GM19193 (cell line): ENCODE data around the gene SNAP25.

Experiments used
- POLR2A ChIP-seq: IDR thresholded peaks from 4 replicates; pipeline ENCODE4 v1.6.1; 2011; ENCODE audit not compliant: insufficient read depth, insufficient read length; ENCODE audit errors: extremely low read depth

The SNAP25 gene

GRCh38 chr20:10200330-10200729 lies 18.3 kb upstream of the SNAP25 start:
- no peak for TF ChIP-seq POLR2A

- no peak for TF ChIP-seq POLR2A
These were observed 17.2 kb upstream of the SNAP25 start for GRCh38 chr20:10201321-10201870.

- no peak for TF ChIP-seq POLR2A
These were observed 9.5 kb upstream of the SNAP25 start for GRCh38 chr20:10209091-10209490.

GRCh38 chr20:10213526-10213925 lies 5.1 kb upstream of the SNAP25 start:
- TF ChIP-seq POLR2A: no peak

- no peak for TF ChIP-seq POLR2A
These were observed 2.4 kb upstream of the SNAP25 start for GRCh38 chr20:10216146-10216791.

GRCh38 chr20:10217721-10218410 lies 764 bp upstream of the SNAP25 start:
- TF ChIP-seq POLR2A: no peak

GRCh38 chr20:10219452-10219791 lies 792 bp downstream of the SNAP25 start:
- TF ChIP-seq POLR2A: no peak

GRCh38 chr20:10219993-10220750 lies 1.5 kb downstream of the SNAP25 start:
- TF ChIP-seq POLR2A: no peak

- TF ChIP-seq POLR2A: no peak
These were observed 2.4 kb downstream of the SNAP25 start for GRCh38 chr20:10221021-10221420.

GRCh38 chr20:10225439-10226060 lies 6.9 kb downstream of the SNAP25 start:
- no peak for TF ChIP-seq POLR2A

- TF ChIP-seq POLR2A: no peak
These were observed 9.7 kb downstream of the SNAP25 start for GRCh38 chr20:10228330-10228729.

- no peak for TF ChIP-seq POLR2A
These were observed 12.7 kb downstream of the SNAP25 start for GRCh38 chr20:10231290-10231689.

- no peak for TF ChIP-seq POLR2A
These were observed 18.2 kb downstream of the SNAP25 start for GRCh38 chr20:10236540-10237533.

GRCh38 chr20:10239954-10240353 lies 21.3 kb downstream of the SNAP25 start:
- TF ChIP-seq POLR2A: no peak

GRCh38 chr20:10240655-10241054 lies 22.0 kb downstream of the SNAP25 start:
- no peak for TF ChIP-seq POLR2A

GRCh38 chr20:10242166-10242565 lies 23.5 kb downstream of the SNAP25 start:
- TF ChIP-seq POLR2A: no peak
